Heart left ventricle (tissue), 13 donors: ENCODE measurements around the gene TAF10.

Experiments
- CTCF ChIP-seq, 12 donors: fragments of 200-600 bp; sonication (generic) in 4 of 12; IDR thresholded peaks; one replicate each; pipeline versions ENCODE4 v1.5.0 to v1.8.0; 2018 to 2022; ENCODE audit warnings: antibody characterized with exemption in 12 of 12, mild to moderate bottlenecking in 5 of 12
- POLR2A ChIP-seq, 2 donors: fragments of 450-650 bp; IDR thresholded peaks; one replicate each; pipeline ENCODE4 v1.6.1; 2017; ENCODE audit warnings: antibody characterized with exemption in 2 of 2, mild to moderate bottlenecking in 2 of 2, moderate library complexity in 2 of 2
- donor health status: ischemic (EF 13 %, LVEDD 7.1; RV severe dilation, severe dysfunction).
- donor health status: DM: no; HTN: yes; CAD: no.
- donor health status: DM: no; HTN: no; CAD: no.
- donor health status: ischemic (EF 25% LVEDD 6.9; RV normal size, moderate dysfunction).
- donor health status: ischemic (EF 25% LVEDD 5.7; RV mildly dilated, moderate dysfunction).
- donor health status: ischemic (EF 35%, LVEDD 5.7; RV mildly dilated, moderate dysfunction).
- donor health status: nonischemic (EF 11% LVEDD 7.7; RV severe dilation, severe dysfunction).
- donor health status: DM: yes; HTN: yes; CAD: no.
- donor health status: PGD.
- donor health status: ischemic (EF 29% LVEDD 5.4; RV normal size, mild dysfunction).
- donor health status: nonischemic (EF 23%, LVEDD 6.1; RV moderate dilation, normal function).

- TF ChIP-seq POLR2A (IDR thresholded peaks at IDR 0.05), result no peak
- TF ChIP-seq CTCF (IDR thresholded peaks at IDR 0.05), result no peak
Observed at GRCh38 chr11:6640036-6640984, 28.3 kb upstream of the TAF10 start.
